Astrocyte of the spinal cord (primary cell): ENCODE data around the gene GSTK1.
"Not testable (repeated sequence)": the region's sequence is repeated elsewhere in the genome, so short reads cannot be mapped to it uniquely, and the experiment has no call there.

Source experiments
- DNase-seq: peaks from one replicate; pipeline ENCODE4 v3.0.0; 2011; ENCODE audit warnings: low read depth, low spot score
- H3K4me3 ChIP-seq: 2 replicates; pipeline ENCODE4 v1.5.1; 2011; ENCODE audit warnings: low read depth, mild to moderate bottlenecking, low read length, moderate library complexity
- in situ Hi-C: cut with HindIII; loops from 2 replicates; pipeline ENCODE4 v1.10.0; 2017; ENCODE audit warnings: low sequenced_read_pairs
- TF ChIP-seq, protein P1 (sequence below): IDR thresholded peaks from 2 replicates; pipeline ENCODE4 v1.5.1; 2012; ENCODE audit warnings: low read depth, mild to moderate bottlenecking, low read length, inconsistent platforms

The GSTK1 gene

DNA sequence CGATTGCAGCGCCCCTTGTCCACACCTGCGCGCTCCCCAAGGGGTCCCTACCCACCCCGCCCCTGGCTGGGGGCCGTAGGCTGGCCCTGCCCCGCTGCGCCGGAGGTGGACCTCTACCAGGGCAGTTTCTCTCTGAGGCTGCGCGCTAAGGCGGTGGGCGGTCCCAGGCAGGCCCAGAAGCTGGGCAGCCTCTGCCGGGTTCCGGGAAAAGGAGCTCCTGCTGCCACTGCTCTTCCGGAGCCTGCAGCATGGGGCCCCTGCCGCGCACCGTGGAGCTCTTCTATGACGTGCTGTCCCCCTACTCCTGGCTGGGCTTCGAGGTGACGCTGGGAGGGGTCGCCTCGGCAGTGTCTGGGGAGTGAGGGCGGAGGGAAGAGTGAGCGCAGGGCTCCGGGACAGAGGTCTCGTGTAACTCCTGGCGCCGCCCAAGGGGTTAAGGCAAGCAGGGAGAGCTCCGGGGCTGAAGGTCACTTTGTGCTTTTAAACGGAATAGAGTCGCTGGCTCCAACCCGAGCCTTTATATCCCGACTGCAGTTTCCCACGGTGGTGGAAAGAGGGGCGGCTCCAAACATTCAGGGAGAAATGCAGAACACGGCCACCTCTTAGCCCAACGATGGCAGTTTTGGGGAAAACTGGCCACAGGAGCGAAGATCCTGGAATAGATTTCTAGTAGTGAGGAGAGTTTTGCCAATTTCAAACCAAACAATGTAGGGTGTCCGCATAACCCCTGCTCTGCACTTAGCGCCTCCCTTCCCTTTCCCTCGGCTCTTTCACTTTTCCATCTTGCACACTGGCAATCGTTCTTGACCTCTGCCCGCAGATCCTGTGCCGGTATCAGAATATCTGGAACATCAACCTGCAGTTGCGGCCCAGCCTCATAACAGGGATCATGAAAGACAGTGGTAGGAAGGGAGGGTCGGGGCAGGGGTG is at the start of gene GSTK1:
Gene GSTK1, plus strand, starts transcription at position 176 of the 930 bp plus-strand sequence. Its CDS starts 73 bp downstream, at position 249.
- peak; percentile 65 for DNase-seq
- TF ChIP-seq, protein P1, sequence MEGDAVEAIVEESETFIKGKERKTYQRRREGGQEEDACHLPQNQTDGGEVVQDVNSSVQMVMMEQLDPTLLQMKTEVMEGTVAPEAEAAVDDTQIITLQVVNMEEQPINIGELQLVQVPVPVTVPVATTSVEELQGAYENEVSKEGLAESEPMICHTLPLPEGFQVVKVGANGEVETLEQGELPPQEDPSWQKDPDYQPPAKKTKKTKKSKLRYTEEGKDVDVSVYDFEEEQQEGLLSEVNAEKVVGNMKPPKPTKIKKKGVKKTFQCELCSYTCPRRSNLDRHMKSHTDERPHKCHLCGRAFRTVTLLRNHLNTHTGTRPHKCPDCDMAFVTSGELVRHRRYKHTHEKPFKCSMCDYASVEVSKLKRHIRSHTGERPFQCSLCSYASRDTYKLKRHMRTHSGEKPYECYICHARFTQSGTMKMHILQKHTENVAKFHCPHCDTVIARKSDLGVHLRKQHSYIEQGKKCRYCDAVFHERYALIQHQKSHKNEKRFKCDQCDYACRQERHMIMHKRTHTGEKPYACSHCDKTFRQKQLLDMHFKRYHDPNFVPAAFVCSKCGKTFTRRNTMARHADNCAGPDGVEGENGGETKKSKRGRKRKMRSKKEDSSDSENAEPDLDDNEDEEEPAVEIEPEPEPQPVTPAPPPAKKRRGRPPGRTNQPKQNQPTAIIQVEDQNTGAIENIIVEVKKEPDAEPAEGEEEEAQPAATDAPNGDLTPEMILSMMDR: no peak
- in situ Hi-C loops: no loop called here
- peak within 1 kb of the TSS; percentile 82 for H3K4me3 ChIP-seq

DNA sequence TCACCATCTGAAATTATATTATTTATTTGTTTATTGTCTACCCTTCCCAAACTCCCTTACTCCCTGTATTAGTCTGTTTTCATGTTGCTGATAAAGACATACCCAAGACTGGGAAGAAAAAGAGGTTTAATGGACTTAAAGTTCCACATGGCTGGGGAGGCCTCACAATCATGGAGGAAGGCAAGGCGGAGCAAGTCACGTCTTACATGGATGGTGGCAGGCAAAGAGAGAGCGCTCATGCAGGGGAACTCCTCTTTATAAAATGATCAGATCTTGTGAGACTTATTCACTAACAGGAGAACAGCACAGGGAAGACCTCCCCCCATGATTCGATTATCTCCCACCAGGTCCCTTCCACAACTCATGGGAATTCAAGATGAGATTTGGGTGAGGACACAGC is 49.8 kb upstream of the GSTK1 start:
- in situ Hi-C loops, H3K4me3 ChIP-seq, DNase-seq: not testable (repeated sequence)

DNA sequence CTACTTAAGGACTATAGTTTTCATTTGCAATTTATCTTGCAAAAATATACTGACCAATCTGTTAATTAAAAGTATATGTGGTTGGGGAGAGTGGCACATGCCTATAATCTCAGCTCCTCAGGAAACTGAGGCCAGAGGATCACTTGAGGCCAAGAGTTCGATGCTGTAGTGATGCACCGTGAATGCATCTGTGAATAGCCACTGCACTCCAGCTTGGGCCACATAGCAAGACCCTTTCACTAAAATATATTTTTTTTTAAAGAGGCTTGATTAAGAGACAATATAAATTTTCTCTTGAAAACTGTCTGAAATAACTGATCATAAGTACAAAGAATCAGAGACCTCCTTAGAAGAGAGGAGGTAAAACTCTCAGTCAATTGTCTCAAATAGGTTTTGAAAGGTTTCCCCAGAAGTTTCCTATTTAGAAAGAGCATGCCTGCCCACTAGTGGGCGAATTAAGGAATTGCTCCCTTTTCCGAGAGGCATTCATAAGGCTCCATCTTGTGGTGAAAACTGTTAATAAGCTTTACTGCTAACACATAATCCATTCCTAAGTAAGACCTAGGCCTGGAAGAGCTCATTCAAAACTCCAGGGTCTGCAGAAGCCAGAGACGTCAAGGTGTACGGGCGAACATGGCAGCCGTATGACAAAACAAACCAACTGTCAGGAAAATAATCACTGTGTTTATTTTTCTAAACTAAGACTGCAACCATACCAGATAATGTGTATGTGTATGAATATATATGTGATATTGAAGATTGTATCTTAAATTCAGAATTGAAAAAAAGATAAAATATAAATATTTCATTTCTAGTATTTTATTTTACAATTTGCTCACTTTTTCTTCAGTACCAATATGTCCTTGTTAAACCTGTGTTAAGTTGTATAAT is 48.2 kb upstream of the GSTK1 start:
- no peak overlapping the region for H3K4me3 ChIP-seq
- in situ Hi-C loops: no loop called here
- TF ChIP-seq, protein P1: peak; percentile 99
- peak; percentile 87 for DNase-seq

DNA sequence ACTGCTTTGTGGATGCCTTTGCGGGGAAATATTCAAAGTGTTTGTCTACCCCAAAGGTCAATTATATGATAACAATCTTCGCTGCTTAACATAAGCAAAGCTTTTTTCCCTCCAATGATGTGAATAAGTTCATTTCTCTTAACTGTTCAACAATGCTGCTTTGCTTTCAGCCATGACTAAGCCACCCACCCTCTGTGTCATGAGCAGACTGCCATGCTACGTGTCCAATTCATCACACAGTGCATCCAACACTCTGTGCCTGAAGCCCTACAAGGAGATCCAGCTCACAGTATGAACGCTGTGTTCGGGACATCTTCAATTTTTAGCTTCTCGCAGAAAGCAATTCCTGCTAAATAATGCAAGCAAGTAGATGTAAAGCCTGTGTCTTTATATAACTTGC is 47.1 kb upstream of the GSTK1 start:
- TF ChIP-seq, protein P1: no peak
- in situ Hi-C loops: no loop called here
- no peak overlapping the region for H3K4me3 ChIP-seq
- peak; percentile 14 for DNase-seq

DNA sequence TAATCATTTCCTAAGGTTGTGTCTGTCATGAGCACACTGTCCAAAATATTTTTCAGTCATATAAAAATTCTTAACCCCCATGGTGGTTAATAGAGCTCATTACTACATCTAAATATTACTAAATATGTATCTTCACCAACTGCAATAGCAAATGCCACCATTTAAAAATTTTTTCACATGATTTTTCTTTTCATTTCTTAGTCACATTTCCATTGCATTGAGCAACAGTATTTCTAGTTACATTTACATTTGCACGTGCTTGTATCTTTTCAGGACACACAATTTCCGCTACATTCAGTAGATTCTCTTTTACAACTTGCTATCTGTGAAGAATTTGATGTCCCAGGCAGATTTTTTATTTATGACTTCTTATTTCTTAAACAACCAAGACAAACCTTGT is 46.6 kb upstream of the GSTK1 start:
- in situ Hi-C loops: no loop called here
- no peak overlapping the region for H3K4me3 ChIP-seq
- TF ChIP-seq, protein P1: no peak
- no peak for DNase-seq

DNA sequence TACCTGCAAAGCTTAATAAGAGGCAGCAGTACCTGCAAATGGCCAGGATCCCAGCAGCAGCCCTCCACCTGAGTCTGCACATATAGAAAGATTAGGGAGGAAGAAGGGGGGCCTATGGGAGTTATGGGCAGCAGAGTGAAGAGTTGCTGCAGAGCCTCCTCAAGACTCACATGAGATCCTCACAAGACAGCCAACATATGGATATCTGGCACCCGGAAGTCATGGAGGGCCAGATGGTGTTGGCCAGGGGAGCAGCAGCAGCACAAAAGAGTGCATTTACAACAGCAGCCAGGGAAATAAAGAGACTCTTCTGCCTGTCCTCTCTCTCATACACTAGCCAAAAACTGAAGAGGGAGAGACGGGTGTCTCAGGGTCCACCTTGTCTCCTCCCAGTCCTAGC is 45.4 kb upstream of the GSTK1 start:
- DNase-seq: no peak
- TF ChIP-seq, protein P1: no peak
- in situ Hi-C loops: no loop called here
- no peak overlapping the region for H3K4me3 ChIP-seq
